ENCODE data around the gene SCRN2. TPM values are rescaled to one million over a fixed set of nuclear protein-coding genes. Genes with fewer than 3 reads are reported as not detected.
A peak's percentile ranks its signal among the peaks of the same experiment; 100 is the strongest.

Gene SCRN2
- polyA plus RNA-seq, 4 donors: 46.0 to 127 (median 99.7) TPM

- H3K36me3 ChIP-seq (ENCODE audit: control insufficient read depth in 3 of 3, insufficient read depth in 2 of 3, low read depth in 1 of 3, low read length in 3 of 3): peaks cover 11 to 63% (median 20%) of the 10 kb centered on the region in 3 donors
- 91 to 95% (median 92%) methylated on average over 4 of the region's 4 CpGs for WGBS, 3 donors
- no peak overlapping the region for H3K27ac ChIP-seq (ENCODE audit: low read depth in 1 of 3, low read length in 2 of 3)
- H3K4me1 ChIP-seq (ENCODE audit: control insufficient read depth in 3 of 3, insufficient read depth in 2 of 3, low read depth in 1 of 3, low read length in 2 of 3): peaks cover 0 to 22% (median 0%) of the 10 kb centered on the region in 3 donors
- DNase-seq (no peak), FAIRE-seq (no peak)
- H3K27me3 ChIP-seq (ENCODE audit: control insufficient read depth in 3 of 3, insufficient read depth in 3 of 3, low read length in 3 of 3): no peaks in the 10 kb centered on the region
- no peaks in the 10 kb centered on the region for H3K9me3 ChIP-seq (ENCODE audit: control insufficient read depth in 2 of 2, insufficient read depth in 1 of 2, low read depth in 1 of 2, low read length in 1 of 2)
- no peak overlapping the region for H3K4me3 ChIP-seq (ENCODE audit: low read depth in 1 of 3, low read length in 3 of 3)
These were observed 18.3 kb downstream of the SCRN2 start for GRCh38 chr17:47822785-47823184.

- H3K36me3 ChIP-seq (ENCODE audit: control insufficient read depth in 3 of 3, insufficient read depth in 2 of 3, low read depth in 1 of 3, low read length in 3 of 3): peaks cover 15 to 63% (median 19%) of the 10 kb centered on the region in 3 donors
- peak within 1 kb of the TSS; percentile 76 to 96 (median 94) for H3K27ac ChIP-seq (ENCODE audit: low read depth in 1 of 3, low read length in 2 of 3)
- peak within 1 kb of the TSS; percentile 61 to 81 (median 71) for H3K4me3 ChIP-seq (ENCODE audit: low read depth in 1 of 3, low read length in 3 of 3)
- FAIRE-seq (no peak), DNase-seq (peak; percentile 90)
- no peaks in the 10 kb centered on the region for H3K9me3 ChIP-seq (ENCODE audit: control insufficient read depth in 2 of 2, insufficient read depth in 1 of 2, low read depth in 1 of 2, low read length in 1 of 2)
- H3K27me3 ChIP-seq (ENCODE audit: control insufficient read depth in 3 of 3, insufficient read depth in 3 of 3, low read length in 3 of 3): no peaks in the 10 kb centered on the region
- H3K4me1 ChIP-seq (ENCODE audit: control insufficient read depth in 3 of 3, insufficient read depth in 2 of 3, low read depth in 1 of 3, low read length in 2 of 3): peaks cover 0 to 22% (median 0%) of the 10 kb centered on the region in 3 donors
- 1 to 6% (median 5%) methylated on average over 21 of the region's 21 CpGs for WGBS, 3 donors
These were observed 19.4 kb downstream of the SCRN2 start, which contains the start of gene OSBPL7 for GRCh38 chr17:47821424-47822391. OSBPL7 (minus strand) TSS chr17:47821794; CDS start chr17:47820278, 1,516 bp downstream.

GRCh38 chr17:47821031-47821423 lies 20.0 kb downstream of the SCRN2 start:
- peaks cover 0 to 22% (median 0%) of the 10 kb centered on the region in 3 donors for H3K4me1 ChIP-seq (ENCODE audit: control insufficient read depth in 3 of 3, insufficient read depth in 2 of 3, low read depth in 1 of 3, low read length in 2 of 3)
- peak overlapping the region; percentile 61 to 81 (median 71) for H3K4me3 ChIP-seq (ENCODE audit: low read depth in 1 of 3, low read length in 3 of 3)
- peak; percentile 22 to 39 for DNase-seq
- no peak for FAIRE-seq
- 3 to 8% (median 4%) methylated on average over 4 of the region's 4 CpGs for WGBS, 3 donors
- H3K27me3 ChIP-seq (ENCODE audit: control insufficient read depth in 3 of 3, insufficient read depth in 3 of 3, low read length in 3 of 3): no peaks in the 10 kb centered on the region
- H3K9me3 ChIP-seq (ENCODE audit: control insufficient read depth in 2 of 2, insufficient read depth in 1 of 2, low read depth in 1 of 2, low read length in 1 of 2): no peaks in the 10 kb centered on the region
- peaks cover 12 to 63% (median 21%) of the 10 kb centered on the region in 3 donors for H3K36me3 ChIP-seq (ENCODE audit: control insufficient read depth in 3 of 3, insufficient read depth in 2 of 3, low read depth in 1 of 3, low read length in 3 of 3)
- H3K27ac ChIP-seq (ENCODE audit: low read depth in 1 of 3, low read length in 2 of 3): peak overlapping the region; percentile 76 to 96 (median 94)

- 17 to 48% (median 26%) methylated on average over 12 of the region's 12 CpGs for WGBS, 3 donors
- peak overlapping the region; percentile 76 to 96 (median 94) for H3K27ac ChIP-seq (ENCODE audit: low read depth in 1 of 3, low read length in 2 of 3)
These were observed 20.9 kb downstream of the SCRN2 start for GRCh38 chr17:47820033-47820789.

GRCh38 chr17:47819475-47819874 lies 21.6 kb downstream of the SCRN2 start:
- DNase-seq (no peak), FAIRE-seq (no peak)
- peak overlapping the region in 1 of 3 donors; percentile 15 for H3K4me3 ChIP-seq (ENCODE audit: low read depth in 1 of 3, low read length in 3 of 3)
- H3K36me3 ChIP-seq (ENCODE audit: control insufficient read depth in 3 of 3, insufficient read depth in 2 of 3, low read depth in 1 of 3, low read length in 3 of 3): peaks cover 15 to 69% (median 32%) of the 10 kb centered on the region in 3 donors
- no peaks in the 10 kb centered on the region for H3K9me3 ChIP-seq (ENCODE audit: control insufficient read depth in 2 of 2, insufficient read depth in 1 of 2, low read depth in 1 of 2, low read length in 1 of 2)
- H3K27me3 ChIP-seq (ENCODE audit: control insufficient read depth in 3 of 3, insufficient read depth in 3 of 3, low read length in 3 of 3): no peaks in the 10 kb centered on the region
- peak overlapping the region in 2 of 3 donors; percentile 33 to 94 for H3K27ac ChIP-seq (ENCODE audit: low read depth in 1 of 3, low read length in 2 of 3)
- peaks cover 0 to 22% (median 0%) of the 10 kb centered on the region in 3 donors for H3K4me1 ChIP-seq (ENCODE audit: control insufficient read depth in 3 of 3, insufficient read depth in 2 of 3, low read depth in 1 of 3, low read length in 2 of 3)
- 74 to 84% (median 77%) methylated on average over 10 of the region's 10 CpGs for WGBS, 3 donors

More at GRCh38 chr17:47820033-47820789, 20.9 kb downstream of the SCRN2 start:
- Histone ChIP-seq H3K27me3 (ENCODE audit: control insufficient read depth in 3 of 3, insufficient read depth in 3 of 3, low read length in 3 of 3) (no peaks in the 10 kb centered on the region), H3K4me1 (ENCODE audit: control insufficient read depth in 3 of 3, insufficient read depth in 2 of 3, low read depth in 1 of 3, low read length in 2 of 3) (peaks cover 0 to 22% (median 0%) of the 10 kb centered on the region in 3 donors), H3K4me3 (ENCODE audit: low read depth in 1 of 3, low read length in 3 of 3) (peak overlapping the region in 2 of 3 donors; percentile 61 to 81), H3K36me3 (ENCODE audit: control insufficient read depth in 3 of 3, insufficient read depth in 2 of 3, low read depth in 1 of 3, low read length in 3 of 3) (peaks cover 15 to 67% (median 26%) of the 10 kb centered on the region in 3 donors), H3K9me3 (ENCODE audit: control insufficient read depth in 2 of 2, insufficient read depth in 1 of 2, low read depth in 1 of 2, low read length in 1 of 2) (no peaks in the 10 kb centered on the region)
- peak; percentile 74 to 96 for DNase-seq
- FAIRE-seq: no peak

GRCh38 chr17:47818002-47818695 lies 22.9 kb downstream of the SCRN2 start:
- no peaks in the 10 kb centered on the region for H3K9me3 ChIP-seq (ENCODE audit: control insufficient read depth in 2 of 2, insufficient read depth in 1 of 2, low read depth in 1 of 2, low read length in 1 of 2)
- H3K27me3 ChIP-seq (ENCODE audit: control insufficient read depth in 3 of 3, insufficient read depth in 3 of 3, low read length in 3 of 3): no peaks in the 10 kb centered on the region
- 93 to 96% (median 94%) methylated on average over 11 of the region's 11 CpGs for WGBS, 3 donors
- no peak overlapping the region for H3K27ac ChIP-seq (ENCODE audit: low read depth in 1 of 3, low read length in 2 of 3)
- FAIRE-seq (no peak), DNase-seq (no peak)
- H3K4me1 ChIP-seq (ENCODE audit: control insufficient read depth in 3 of 3, insufficient read depth in 2 of 3, low read depth in 1 of 3, low read length in 2 of 3): peaks cover 0 to 22% (median 0%) of the 10 kb centered on the region in 3 donors
- no peak overlapping the region for H3K4me3 ChIP-seq (ENCODE audit: low read depth in 1 of 3, low read length in 3 of 3)
- peaks cover 12 to 70% (median 39%) of the 10 kb centered on the region in 3 donors for H3K36me3 ChIP-seq (ENCODE audit: control insufficient read depth in 3 of 3, insufficient read depth in 2 of 3, low read depth in 1 of 3, low read length in 3 of 3)

- 96 to 99% (median 98%) methylated on average over 10 of the region's 10 CpGs for WGBS, 3 donors
- DNase-seq: no peak
- Histone ChIP-seq H3K27me3 (ENCODE audit: control insufficient read depth in 3 of 3, insufficient read depth in 3 of 3, low read length in 3 of 3) (no peaks in the 10 kb centered on the region), H3K9me3 (ENCODE audit: control insufficient read depth in 2 of 2, insufficient read depth in 1 of 2, low read depth in 1 of 2, low read length in 1 of 2) (no peaks in the 10 kb centered on the region), H3K4me3 (ENCODE audit: low read depth in 1 of 3, low read length in 3 of 3) (no peak overlapping the region), H3K27ac (ENCODE audit: low read depth in 1 of 3, low read length in 2 of 3) (no peak overlapping the region), H3K36me3 (ENCODE audit: control insufficient read depth in 3 of 3, insufficient read depth in 2 of 3, low read depth in 1 of 3, low read length in 3 of 3) (peaks cover 12 to 77% (median 43%) of the 10 kb centered on the region in 3 donors), H3K4me1 (ENCODE audit: control insufficient read depth in 3 of 3, insufficient read depth in 2 of 3, low read depth in 1 of 3, low read length in 2 of 3) (peaks cover 0 to 18% (median 0%) of the 10 kb centered on the region in 3 donors)
- FAIRE-seq: no peak
These were observed 24.1 kb downstream of the SCRN2 start for GRCh38 chr17:47816947-47817346.
